Osteoblast (primary cell): ENCODE data around the gene RAB1A. TPM values are rescaled to one million over a fixed set of nuclear protein-coding genes. Genes with fewer than 3 reads are reported as not detected.
"Not testable (repeated sequence)": the region's sequence is repeated elsewhere in the genome, so short reads cannot be mapped to it uniquely, and the experiment has no call there.

Source experiments
- DNase-seq: peaks from one replicate; pipeline ENCODE4 v3.0.0; 2011; ENCODE audit warnings: low spot score, mixed read lengths; ENCODE audit not compliant: insufficient read length; ENCODE audit errors: missing footprints
- H2AFZ ChIP-seq: 2 replicates; pipeline ENCODE4 v1.6.0; 2011; ENCODE audit warnings: mild to moderate bottlenecking, low read length
- H3K27ac ChIP-seq: 2 replicates; pipeline ENCODE4 v1.5.1; 2011; ENCODE audit warnings: mild to moderate bottlenecking, low read depth, low read length, moderate library complexity
- H3K27me3 ChIP-seq: 2 replicates; pipeline ENCODE4 v1.6.0; 2012; ENCODE audit warnings: mild to moderate bottlenecking, control low read depth, inconsistent platforms, low read length, moderate library complexity; ENCODE audit not compliant: insufficient read depth
- H3K36me3 ChIP-seq: 2 replicates; pipeline ENCODE4 v1.5.1; 2011; ENCODE audit warnings: mild to moderate bottlenecking, low read length, control low read depth, moderate library complexity; ENCODE audit not compliant: insufficient read depth
- H3K4me1 ChIP-seq: 2 replicates; pipeline ENCODE4 v1.5.1; 2011; ENCODE audit warnings: mild to moderate bottlenecking, low read length, control low read depth, moderate library complexity; ENCODE audit not compliant: insufficient read depth
- H3K4me2 ChIP-seq: 2 replicates; pipeline ENCODE4 v1.6.0; 2011; ENCODE audit warnings: mild to moderate bottlenecking, low read length; ENCODE audit not compliant: insufficient read depth
- H3K4me3 ChIP-seq: fragments of 200-600 bp; sonication (generic); 3 replicates; pipeline ENCODE4 v1.5.1; 2012; ENCODE audit warnings: mild to moderate bottlenecking, low read length, inconsistent platforms; ENCODE audit not compliant: insufficient read depth
- H3K79me2 ChIP-seq: 2 replicates; pipeline ENCODE4 v1.6.0; 2012; ENCODE audit warnings: mild to moderate bottlenecking, low read length, control low read depth, inconsistent platforms; ENCODE audit not compliant: insufficient read depth
- H3K9me3 ChIP-seq: 2 replicates; pipeline ENCODE4 v1.5.1; 2011; ENCODE audit warnings: low read depth, low read length, control low read depth
- H4K20me1 ChIP-seq: 2 replicates; pipeline ENCODE4 v1.6.0; 2012; ENCODE audit warnings: mild to moderate bottlenecking, low read length, control low read depth; ENCODE audit not compliant: insufficient read depth
- total RNA-seq: library from RNA; depleted of rRNA; stranded (reverse); fragments of >200 nt; gene quantifications from 2 replicates; pipeline ENCODE4 v1.2.3, GENCODE V29; 2012
- TF ChIP-seq, protein P1 (sequence below): IDR thresholded peaks from 2 replicates; pipeline ENCODE4 v1.5.1; 2011; ENCODE audit warnings: mild to moderate bottlenecking, low read depth, low read length, moderate library complexity; ENCODE audit errors: extremely low read depth

Gene RAB1A
- total RNA-seq, 1 donor: 72.7 TPM

DNA sequence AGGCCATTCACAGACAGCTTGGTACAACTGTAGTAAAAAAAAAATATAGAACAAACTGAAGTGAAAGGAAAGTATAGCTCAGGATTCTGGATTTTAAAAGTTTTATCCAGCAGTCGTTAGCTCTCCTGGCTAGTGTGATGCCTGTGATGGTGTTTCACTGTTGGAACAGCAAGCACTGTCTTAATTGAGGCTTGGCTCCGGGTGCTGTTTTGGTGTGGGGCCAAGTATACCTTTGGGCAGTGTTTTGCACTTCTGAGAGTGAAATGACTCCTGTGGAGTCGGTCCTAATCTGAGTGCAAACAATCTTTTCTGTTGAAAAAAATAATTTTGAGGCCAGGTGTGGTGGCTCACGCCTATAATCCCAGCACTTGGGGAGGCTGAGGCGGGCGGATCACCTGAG is 28.7 kb upstream of the RAB1A start:
- H3K4me1 ChIP-seq: peaks cover 4% of the 10 kb centered on the region
- H3K4me2 ChIP-seq: peak overlapping the region; percentile 13
- no peak overlapping the region for H3K27ac ChIP-seq
- no peaks in the 10 kb centered on the region for H3K79me2 ChIP-seq
- H4K20me1 ChIP-seq: no peaks in the 10 kb centered on the region
- H3K4me3 ChIP-seq: no peak overlapping the region
- no peak for DNase-seq
- peak overlapping the region; percentile 44 for H2AFZ ChIP-seq
- H3K9me3 ChIP-seq: no peaks in the 10 kb centered on the region
- no peaks in the 10 kb centered on the region for H3K36me3 ChIP-seq
- TF ChIP-seq, protein P1, sequence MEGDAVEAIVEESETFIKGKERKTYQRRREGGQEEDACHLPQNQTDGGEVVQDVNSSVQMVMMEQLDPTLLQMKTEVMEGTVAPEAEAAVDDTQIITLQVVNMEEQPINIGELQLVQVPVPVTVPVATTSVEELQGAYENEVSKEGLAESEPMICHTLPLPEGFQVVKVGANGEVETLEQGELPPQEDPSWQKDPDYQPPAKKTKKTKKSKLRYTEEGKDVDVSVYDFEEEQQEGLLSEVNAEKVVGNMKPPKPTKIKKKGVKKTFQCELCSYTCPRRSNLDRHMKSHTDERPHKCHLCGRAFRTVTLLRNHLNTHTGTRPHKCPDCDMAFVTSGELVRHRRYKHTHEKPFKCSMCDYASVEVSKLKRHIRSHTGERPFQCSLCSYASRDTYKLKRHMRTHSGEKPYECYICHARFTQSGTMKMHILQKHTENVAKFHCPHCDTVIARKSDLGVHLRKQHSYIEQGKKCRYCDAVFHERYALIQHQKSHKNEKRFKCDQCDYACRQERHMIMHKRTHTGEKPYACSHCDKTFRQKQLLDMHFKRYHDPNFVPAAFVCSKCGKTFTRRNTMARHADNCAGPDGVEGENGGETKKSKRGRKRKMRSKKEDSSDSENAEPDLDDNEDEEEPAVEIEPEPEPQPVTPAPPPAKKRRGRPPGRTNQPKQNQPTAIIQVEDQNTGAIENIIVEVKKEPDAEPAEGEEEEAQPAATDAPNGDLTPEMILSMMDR: no peak
- no peaks in the 10 kb centered on the region for H3K27me3 ChIP-seq

DNA sequence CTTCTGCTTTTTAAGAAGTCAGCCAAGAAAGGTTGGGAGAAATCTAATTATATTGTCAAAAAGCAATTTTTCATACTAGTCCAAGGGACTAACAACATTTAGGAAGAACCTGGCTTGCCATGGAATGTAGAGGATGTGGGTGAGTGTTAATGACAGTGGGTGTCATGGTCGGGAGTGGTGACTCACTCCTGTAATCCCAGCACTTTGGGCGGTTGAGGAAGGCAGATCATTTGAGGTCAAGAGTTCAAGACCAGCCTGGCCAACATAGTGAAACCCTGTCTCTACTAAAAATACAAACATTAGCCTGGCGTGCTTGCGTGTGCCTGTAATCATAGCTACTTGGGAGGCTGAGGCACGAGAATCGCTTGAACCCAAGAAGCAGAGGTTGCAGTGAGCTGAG is 27.9 kb upstream of the RAB1A start:
- not testable (repeated sequence) for H4K20me1 ChIP-seq, H3K4me3 ChIP-seq, DNase-seq, H3K79me2 ChIP-seq, H3K27me3 ChIP-seq, H3K27ac ChIP-seq, H3K4me1 ChIP-seq, H3K36me3 ChIP-seq, H3K9me3 ChIP-seq, H2AFZ ChIP-seq
- H3K4me2 ChIP-seq: peak overlapping the region; percentile 13

DNA sequence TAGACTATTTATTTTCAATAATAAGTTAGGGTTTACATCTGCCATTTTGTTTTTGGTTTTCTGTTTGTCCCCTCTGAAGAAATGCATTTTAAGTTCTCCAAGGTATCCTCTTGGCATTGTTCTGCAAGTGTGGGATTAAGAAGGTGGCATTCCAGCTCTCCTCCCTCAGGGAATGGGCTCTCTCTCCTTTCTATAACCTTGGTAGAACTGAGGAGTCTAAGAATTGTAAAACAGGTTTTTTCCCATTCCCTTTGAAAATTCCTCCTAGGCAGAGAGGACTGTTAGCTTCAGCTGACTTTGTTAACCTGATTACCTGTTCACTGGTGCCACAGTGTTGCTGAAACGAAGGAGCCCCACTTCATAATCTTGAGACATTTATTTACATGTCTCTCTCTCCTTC is 26.1 kb upstream of the RAB1A start:
- no peak overlapping the region for H3K27ac ChIP-seq
- no peak for DNase-seq
- H3K27me3 ChIP-seq: no peaks in the 10 kb centered on the region
- H2AFZ ChIP-seq: no peak overlapping the region
- no peaks in the 10 kb centered on the region for H3K36me3 ChIP-seq
- peaks cover 4% of the 10 kb centered on the region for H3K4me1 ChIP-seq
- no peak overlapping the region for H3K4me2 ChIP-seq
- no peak overlapping the region for H3K4me3 ChIP-seq
- H3K9me3 ChIP-seq: no peaks in the 10 kb centered on the region
- no peaks in the 10 kb centered on the region for H3K79me2 ChIP-seq
- TF ChIP-seq, protein P1: no peak
- H4K20me1 ChIP-seq: no peaks in the 10 kb centered on the region

DNA sequence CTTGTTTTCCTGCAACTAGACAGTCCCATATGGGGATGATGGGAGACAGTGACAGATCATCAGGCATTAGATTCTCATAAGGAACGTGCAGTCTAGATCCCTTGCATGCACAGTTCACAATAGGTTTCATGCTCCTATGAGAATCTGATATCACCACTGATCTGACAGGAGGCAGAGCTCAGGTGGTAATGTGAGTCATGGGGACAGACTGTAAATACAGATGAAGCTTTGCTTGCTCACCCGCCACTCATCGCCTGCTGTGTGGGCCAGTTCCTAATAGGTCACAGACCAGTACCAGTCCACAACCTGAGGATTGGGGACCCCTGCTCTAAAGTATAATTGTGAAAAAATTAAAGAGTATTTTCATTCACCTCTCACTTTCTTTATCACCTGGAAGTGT is 23.6 kb upstream of the RAB1A start:
- no peaks in the 10 kb centered on the region for H3K9me3 ChIP-seq
- no peaks in the 10 kb centered on the region for H4K20me1 ChIP-seq
- no peak for DNase-seq
- H3K4me1 ChIP-seq: peaks cover 4% of the 10 kb centered on the region
- no peak overlapping the region for H3K4me2 ChIP-seq
- H3K4me3 ChIP-seq: no peak overlapping the region
- no peak overlapping the region for H2AFZ ChIP-seq
- TF ChIP-seq, protein P1: no peak
- no peaks in the 10 kb centered on the region for H3K36me3 ChIP-seq
- no peaks in the 10 kb centered on the region for H3K27me3 ChIP-seq
- no peak overlapping the region for H3K27ac ChIP-seq
- no peaks in the 10 kb centered on the region for H3K79me2 ChIP-seq

DNA sequence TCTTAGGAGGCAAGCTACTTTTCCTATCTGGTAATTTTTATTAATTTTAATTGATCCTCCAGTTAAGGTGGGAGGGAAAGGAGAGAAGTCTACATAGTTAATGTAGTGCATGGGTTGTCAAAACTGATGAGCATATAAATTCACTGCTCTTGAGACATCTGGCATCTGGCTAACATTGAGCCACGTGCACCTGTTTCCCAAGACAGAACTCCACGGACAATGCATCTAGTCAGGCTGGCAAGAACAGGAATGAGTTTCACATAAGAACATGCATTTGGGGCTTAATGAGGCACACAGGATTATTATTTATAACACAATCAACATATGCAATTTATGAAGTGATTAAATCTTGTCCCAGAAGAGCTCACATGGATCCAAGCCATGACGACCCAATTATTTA is 16.2 kb upstream of the RAB1A start:
- Histone ChIP-seq H3K27me3 (peaks cover 12% of the 10 kb centered on the region), H3K4me3 (no peak overlapping the region), H3K27ac (no peak overlapping the region), H3K79me2 (no peaks in the 10 kb centered on the region), H2AFZ (no peak overlapping the region), H4K20me1 (no peaks in the 10 kb centered on the region), H3K36me3 (no peaks in the 10 kb centered on the region), H3K4me2 (no peak overlapping the region), H3K9me3 (no peaks in the 10 kb centered on the region), H3K4me1 (no peaks in the 10 kb centered on the region)
- no peak for DNase-seq
- TF ChIP-seq, protein P1: no peak
